Astrocyte (in vitro differentiated cells and primary cell): ENCODE results near the gene CORO2A. TPM values are rescaled to one million over a fixed set of nuclear protein-coding genes. Genes with fewer than 3 reads are reported as not detected.

ENCODE experiments used
- DNase-seq: peaks from one replicate; pipeline ENCODE4 v3.0.0-alpha.2; 2010; ENCODE audit warnings: low read depth
- FAIRE-seq: peaks from 2 replicates; lab custom pipeline; 2011; peaks lifted over from hg19 to GRCh38; lab: Jason Lieb, UNC
- H2AFZ ChIP-seq: 2 replicates; pipeline ENCODE4 v1.6.0; 2012; ENCODE audit warnings: low read depth, low read length, inconsistent platforms
- H3K27ac ChIP-seq: 2 replicates; pipeline ENCODE4 v1.5.1; 2011; ENCODE audit warnings: low read depth, low read length, inconsistent platforms
- H3K27me3 ChIP-seq: 2 replicates; pipeline ENCODE4 v1.6.0; 2011; ENCODE audit warnings: low read length, inconsistent platforms; ENCODE audit not compliant: insufficient read depth
- H3K36me3 ChIP-seq: 2 replicates; pipeline ENCODE4 v1.5.1; 2011; ENCODE audit warnings: low read length, inconsistent platforms; ENCODE audit not compliant: insufficient read depth
- H3K4me1 ChIP-seq: 2 replicates; pipeline ENCODE4 v1.5.1; 2011; ENCODE audit warnings: low read length, inconsistent platforms; ENCODE audit not compliant: insufficient read depth
- H3K4me2 ChIP-seq: 2 replicates; pipeline ENCODE4 v1.6.0; 2012; ENCODE audit warnings: low read length, inconsistent platforms
- H3K4me3 ChIP-seq: 2 replicates; pipeline ENCODE4 v1.5.1; 2011; ENCODE audit warnings: low read depth, mild to moderate bottlenecking, low read length, inconsistent platforms; ENCODE audit not compliant: insufficient read depth
- H3K79me2 ChIP-seq: 2 replicates; pipeline ENCODE4 v1.6.0; 2012; ENCODE audit warnings: mild to moderate bottlenecking, low read length, inconsistent platforms; ENCODE audit not compliant: insufficient read depth
- H3K9ac ChIP-seq: 2 replicates; pipeline ENCODE4 v1.6.0; 2012; ENCODE audit warnings: mild to moderate bottlenecking, low read length, inconsistent platforms
- H3K9me3 ChIP-seq: 2 replicates; pipeline ENCODE4 v1.5.1; 2012; ENCODE audit warnings: low read depth, mild to moderate bottlenecking, low read length, inconsistent platforms; ENCODE audit not compliant: insufficient read depth
- H4K20me1 ChIP-seq: 2 replicates; pipeline ENCODE4 v1.6.0; 2012; ENCODE audit warnings: low read length, inconsistent platforms; ENCODE audit not compliant: insufficient read depth
- H3K27ac Mint-ChIP-seq: one replicate; pipeline ENCODE4 v1.8.0; 2021; ENCODE audit warnings: mild to moderate bottlenecking, mixed read lengths; ENCODE audit not compliant: unreplicated experiment
- H3K27me3 Mint-ChIP-seq: one replicate; pipeline ENCODE4 v1.8.0; 2021; ENCODE audit warnings: low read depth, mixed read lengths; ENCODE audit not compliant: unreplicated experiment
- H3K36me3 Mint-ChIP-seq: one replicate; pipeline ENCODE4 v1.8.0; 2021; ENCODE audit warnings: low read depth, mixed read lengths; ENCODE audit not compliant: unreplicated experiment
- H3K4me1 Mint-ChIP-seq: one replicate; pipeline ENCODE4 v1.8.0; 2021; ENCODE audit warnings: low read depth, mixed read lengths; ENCODE audit not compliant: unreplicated experiment
- H3K4me3 Mint-ChIP-seq: one replicate; pipeline ENCODE4 v1.8.0; 2021; ENCODE audit warnings: mild to moderate bottlenecking, moderate library complexity, mixed read lengths; ENCODE audit not compliant: unreplicated experiment
- H3K9me3 Mint-ChIP-seq: one replicate; pipeline ENCODE4 v1.8.0; 2021; ENCODE audit warnings: mild to moderate bottlenecking, mixed read lengths; ENCODE audit not compliant: unreplicated experiment
- EZH2 ChIP-seq: IDR thresholded peaks from 2 replicates; pipeline ENCODE4 v1.6.1; 2012; ENCODE audit warnings: mild to moderate bottlenecking, low read length, inconsistent platforms; ENCODE audit not compliant: insufficient read depth
- total RNA-seq: library from RNA; stranded (reverse); gene quantifications from 2 replicates; pipeline ENCODE4 v1.2.1, GENCODE V29; 2021
- TF ChIP-seq, protein P1 (sequence below): IDR thresholded peaks from 2 replicates; pipeline ENCODE4 v1.5.1; 2011; ENCODE audit warnings: low read depth, mild to moderate bottlenecking, inconsistent platforms, low read length, moderate library complexity; ENCODE audit not compliant: insufficient read depth

The CORO2A gene
- total RNA-seq, 1 donor from 2014 or later = 11.1 TPM

DNA sequence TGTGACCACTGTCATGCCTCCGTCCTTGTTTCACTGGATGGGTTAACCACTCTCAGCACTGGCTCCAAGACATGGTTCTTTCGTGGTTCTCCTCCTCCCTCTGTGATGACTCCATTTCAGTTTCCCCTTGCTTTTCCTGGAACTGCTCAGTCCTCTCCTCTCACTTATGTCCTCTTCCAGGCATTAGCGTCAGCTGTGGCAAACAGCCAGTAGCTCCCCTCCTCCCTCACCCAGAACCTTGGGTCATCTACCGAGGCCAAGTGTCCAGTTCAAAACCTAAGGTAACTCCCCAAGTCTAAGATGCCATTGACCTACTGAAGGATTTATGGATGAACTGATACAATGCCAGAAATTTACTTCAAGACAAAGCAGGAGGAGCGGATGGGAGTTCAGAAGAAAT is 9.8 kb upstream of the CORO2A start:
- no peak for FAIRE-seq
- Mint-ChIP-seq H3K27me3 (peaks cover 32% of the 10 kb centered on the region), H3K27ac (no peak overlapping the region), H3K4me1 (no peaks in the 10 kb centered on the region), H3K4me3 (no peak overlapping the region), H3K36me3 (peaks cover 11% of the 10 kb centered on the region), H3K9me3 (peaks cover 2% of the 10 kb centered on the region)
- no peaks in the 10 kb centered on the region for H3K27me3 ChIP-seq
- no peaks in the 10 kb centered on the region for H3K79me2 ChIP-seq
- H3K4me3 ChIP-seq = no peak overlapping the region
- peaks cover 10% of the 10 kb centered on the region for H3K36me3 ChIP-seq
- no peaks in the 10 kb centered on the region for H4K20me1 ChIP-seq
- H3K9ac ChIP-seq = no peak overlapping the region
- H3K4me2 ChIP-seq = no peak overlapping the region
- no peak for TF ChIP-seq EZH2
- TF ChIP-seq, protein P1, sequence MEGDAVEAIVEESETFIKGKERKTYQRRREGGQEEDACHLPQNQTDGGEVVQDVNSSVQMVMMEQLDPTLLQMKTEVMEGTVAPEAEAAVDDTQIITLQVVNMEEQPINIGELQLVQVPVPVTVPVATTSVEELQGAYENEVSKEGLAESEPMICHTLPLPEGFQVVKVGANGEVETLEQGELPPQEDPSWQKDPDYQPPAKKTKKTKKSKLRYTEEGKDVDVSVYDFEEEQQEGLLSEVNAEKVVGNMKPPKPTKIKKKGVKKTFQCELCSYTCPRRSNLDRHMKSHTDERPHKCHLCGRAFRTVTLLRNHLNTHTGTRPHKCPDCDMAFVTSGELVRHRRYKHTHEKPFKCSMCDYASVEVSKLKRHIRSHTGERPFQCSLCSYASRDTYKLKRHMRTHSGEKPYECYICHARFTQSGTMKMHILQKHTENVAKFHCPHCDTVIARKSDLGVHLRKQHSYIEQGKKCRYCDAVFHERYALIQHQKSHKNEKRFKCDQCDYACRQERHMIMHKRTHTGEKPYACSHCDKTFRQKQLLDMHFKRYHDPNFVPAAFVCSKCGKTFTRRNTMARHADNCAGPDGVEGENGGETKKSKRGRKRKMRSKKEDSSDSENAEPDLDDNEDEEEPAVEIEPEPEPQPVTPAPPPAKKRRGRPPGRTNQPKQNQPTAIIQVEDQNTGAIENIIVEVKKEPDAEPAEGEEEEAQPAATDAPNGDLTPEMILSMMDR = no peak
- DNase-seq = no peak
- H3K4me1 ChIP-seq = no peaks in the 10 kb centered on the region
- no peak overlapping the region for H3K27ac ChIP-seq
- H2AFZ ChIP-seq = no peak overlapping the region
- no peaks in the 10 kb centered on the region for H3K9me3 ChIP-seq

DNA sequence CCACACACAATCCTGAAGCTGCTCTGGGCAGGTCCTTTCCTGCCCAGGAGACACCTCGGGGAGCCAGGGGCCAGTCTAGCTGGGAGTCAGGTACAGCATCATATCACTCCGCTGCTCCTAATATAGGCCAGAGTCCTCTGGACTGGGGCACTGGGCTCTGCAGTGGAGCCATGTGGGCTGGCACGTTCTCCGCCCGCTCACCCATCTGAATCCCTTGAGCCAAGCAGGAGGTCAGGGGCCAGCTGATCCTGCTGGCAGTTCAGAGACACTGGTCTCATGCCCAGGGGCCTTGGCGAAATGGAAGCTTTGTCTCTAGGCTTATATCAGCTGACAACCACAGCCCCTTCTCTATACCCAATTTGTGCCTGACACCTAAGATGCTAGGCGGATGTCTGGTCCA is 9.3 kb upstream of the CORO2A start:
- FAIRE-seq = no peak
- Histone ChIP-seq H3K9me3 (no peaks in the 10 kb centered on the region), H3K4me1 (no peaks in the 10 kb centered on the region), H3K27me3 (no peaks in the 10 kb centered on the region), H3K9ac (no peak overlapping the region), H2AFZ (no peak overlapping the region), H3K36me3 (peaks cover 10% of the 10 kb centered on the region), H3K79me2 (no peaks in the 10 kb centered on the region), H4K20me1 (no peaks in the 10 kb centered on the region), H3K4me3 (no peak overlapping the region), H3K27ac (no peak overlapping the region), H3K4me2 (no peak overlapping the region)
- Mint-ChIP-seq H3K4me1 (no peaks in the 10 kb centered on the region), H3K9me3 (peaks cover 2% of the 10 kb centered on the region), H3K4me3 (no peak overlapping the region), H3K27ac (no peak overlapping the region), H3K36me3 (peaks cover 11% of the 10 kb centered on the region), H3K27me3 (peaks cover 32% of the 10 kb centered on the region)
- no peak for DNase-seq
- TF ChIP-seq EZH2 = no peak
- TF ChIP-seq, protein P1 = no peak

DNA sequence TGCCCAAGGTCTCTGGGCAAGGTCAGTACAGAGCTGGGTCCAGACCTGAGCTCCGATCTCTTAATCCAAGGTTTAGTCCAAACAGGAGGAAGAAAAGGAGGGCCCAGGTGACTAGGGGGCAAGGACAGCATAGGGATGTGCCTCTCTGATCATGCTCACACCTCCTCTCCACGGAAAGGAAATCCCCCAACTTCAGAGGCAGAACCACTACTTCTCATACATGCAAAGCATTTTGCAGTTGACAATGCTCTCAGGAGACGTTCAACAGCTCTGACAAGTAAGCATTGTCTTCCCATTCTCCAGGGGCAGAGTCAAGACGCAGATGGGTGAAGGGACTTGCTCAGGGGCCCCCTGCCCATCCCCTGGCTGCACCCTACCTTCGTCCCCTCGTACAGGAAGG is 8.7 kb upstream of the CORO2A start:
- Histone ChIP-seq H3K9me3 (no peaks in the 10 kb centered on the region), H3K4me2 (no peak overlapping the region), H4K20me1 (no peaks in the 10 kb centered on the region), H3K4me1 (no peaks in the 10 kb centered on the region), H3K36me3 (peaks cover 10% of the 10 kb centered on the region), H3K27ac (no peak overlapping the region), H3K79me2 (no peaks in the 10 kb centered on the region), H2AFZ (no peak overlapping the region), H3K27me3 (no peaks in the 10 kb centered on the region), H3K9ac (no peak overlapping the region), H3K4me3 (no peak overlapping the region)
- H3K27me3 Mint-ChIP-seq = peaks cover 32% of the 10 kb centered on the region
- H3K9me3 Mint-ChIP-seq = peaks cover 2% of the 10 kb centered on the region
- TF ChIP-seq EZH2 = no peak
- TF ChIP-seq, protein P1 = no peak
- H3K36me3 Mint-ChIP-seq = peaks cover 11% of the 10 kb centered on the region
- H3K27ac Mint-ChIP-seq = no peak overlapping the region
- H3K4me3 Mint-ChIP-seq = no peak overlapping the region
- FAIRE-seq (no peak), DNase-seq (no peak)
- no peaks in the 10 kb centered on the region for H3K4me1 Mint-ChIP-seq
